GM12864 (cell line): ENCODE results near the gene CYP2J2.

Source experiments
- DNase-seq: peaks from one replicate; pipeline ENCODE4 v3.0.0-alpha.2; 2011; ENCODE audit warnings: low read depth
- H3K4me3 ChIP-seq: 2 replicates; pipeline ENCODE4 v1.5.1; 2011; ENCODE audit warnings: mild to moderate bottlenecking, low read depth, low read length, control low read depth
- CTCF ChIP-seq: IDR thresholded peaks from 2 replicates; pipeline ENCODE4 v1.5.1; 2011; ENCODE audit warnings: low read depth, mild to moderate bottlenecking, moderate library complexity, low read length, control low read depth, inconsistent platforms; ENCODE audit errors: missing control alignments

Gene CYP2J2

GRCh38 chr1:59967141-59967697, 40.6 kb upstream of the CYP2J2 start:
- DNase-seq, result no peak
- no peak overlapping the region for H3K4me3 ChIP-seq
- TF ChIP-seq CTCF, result no peak

- no peak for DNase-seq
- no peak for TF ChIP-seq CTCF
- no peak overlapping the region for H3K4me3 ChIP-seq
Observed at GRCh38 chr1:59952065-59952464, 25.5 kb upstream of the CYP2J2 start.

- TF ChIP-seq CTCF, result no peak
- H3K4me3 ChIP-seq, result no peak overlapping the region
- no peak for DNase-seq
Observed at GRCh38 chr1:59949648-59950047, 23.1 kb upstream of the CYP2J2 start.

- TF ChIP-seq CTCF, result no peak
- H3K4me3 ChIP-seq, result no peak overlapping the region
- no peak for DNase-seq
Observed at GRCh38 chr1:59948990-59949389, 22.4 kb upstream of the CYP2J2 start.

GRCh38 chr1:59947047-59947938, 20.7 kb upstream of the CYP2J2 start:
- peak; percentile 13 for DNase-seq
- H3K4me3 ChIP-seq, result no peak overlapping the region
- peak; percentile 96 for TF ChIP-seq CTCF

GRCh38 chr1:59945790-59946189, 19.2 kb upstream of the CYP2J2 start:
- no peak overlapping the region for H3K4me3 ChIP-seq
- TF ChIP-seq CTCF, result no peak
- no peak for DNase-seq
